CD4-positive, alpha-beta T cell treated with Interleukin-4 for 4 hours (primary cell): ENCODE data around the gene STAT6.

ENCODE experiments used
- DNase-seq: peaks from one replicate; pipeline ENCODE4 v3.0.0-alpha.2; 2020

The STAT6 gene

DNA sequence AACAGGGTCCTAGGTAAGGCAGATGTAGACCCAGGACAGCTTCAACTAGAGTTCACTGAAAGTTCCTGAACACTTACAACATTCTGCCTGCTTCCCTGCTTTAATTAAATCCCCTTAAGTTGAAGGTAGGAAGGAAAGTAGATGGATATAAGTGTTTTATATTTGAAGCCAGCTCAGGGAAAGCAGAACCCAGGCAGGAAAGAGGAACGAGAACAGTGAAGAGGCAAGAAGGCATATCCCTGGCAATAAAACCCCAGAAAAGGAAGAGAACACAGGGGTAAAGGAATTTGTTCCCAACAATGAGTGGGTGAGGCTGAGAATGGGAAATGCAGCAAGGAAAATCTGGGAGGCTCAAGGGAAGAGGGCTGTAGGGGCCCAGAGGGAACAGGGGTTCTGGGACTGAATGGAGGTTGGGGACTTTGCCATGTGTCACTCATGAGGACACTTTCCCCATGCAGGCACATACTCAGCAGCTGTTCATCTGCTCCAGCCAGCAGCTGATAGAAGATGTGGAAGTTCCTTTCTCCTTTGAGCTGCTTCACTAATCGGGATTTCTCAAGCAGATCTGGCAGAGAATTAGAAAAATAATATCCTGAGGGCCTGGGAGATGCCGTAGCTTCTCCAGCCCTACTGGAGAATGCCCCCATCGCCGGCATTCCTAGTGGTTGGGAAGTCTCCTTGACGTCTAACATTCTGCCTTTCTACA lies 64.9 kb downstream of the STAT6 start:
- no peak for DNase-seq
